Fibroblast of upper back skin (primary cell): ENCODE data around the gene TOR2A.

Experiments
- DNase-seq: peaks from one replicate; pipeline ENCODE4 v3.0.0-alpha.2; 2013

The TOR2A gene

GRCh38 chr9:127693697-127694096 lies 41.4 kb downstream of the TOR2A start:
- DNase-seq = no peak

- no peak for DNase-seq
Observed at GRCh38 chr9:127693143-127693542, 42.0 kb downstream of the TOR2A start.

GRCh38 chr9:127692071-127692470 lies 43.0 kb downstream of the TOR2A start:
- no peak for DNase-seq

- no peak for DNase-seq
Observed at GRCh38 chr9:127690735-127691134, 44.4 kb downstream of the TOR2A start.

- no peak for DNase-seq
Observed at GRCh38 chr9:127689329-127690000, 45.6 kb downstream of the TOR2A start.

- DNase-seq = no peak
Observed at GRCh38 chr9:127686461-127687393, 48.4 kb downstream of the TOR2A start.

- DNase-seq = peak; percentile 56
Observed at GRCh38 chr9:127684576-127684975, 50.5 kb downstream of the TOR2A start.

GRCh38 chr9:127683723-127684122 lies 51.4 kb downstream of the TOR2A start:
- peak; percentile 65 for DNase-seq

- no peak for DNase-seq
Observed at GRCh38 chr9:127682351-127683136, 52.5 kb downstream of the TOR2A start.
